ENCODE measurements around the gene MAMLD1.

MAMLD1 gene

DNA sequence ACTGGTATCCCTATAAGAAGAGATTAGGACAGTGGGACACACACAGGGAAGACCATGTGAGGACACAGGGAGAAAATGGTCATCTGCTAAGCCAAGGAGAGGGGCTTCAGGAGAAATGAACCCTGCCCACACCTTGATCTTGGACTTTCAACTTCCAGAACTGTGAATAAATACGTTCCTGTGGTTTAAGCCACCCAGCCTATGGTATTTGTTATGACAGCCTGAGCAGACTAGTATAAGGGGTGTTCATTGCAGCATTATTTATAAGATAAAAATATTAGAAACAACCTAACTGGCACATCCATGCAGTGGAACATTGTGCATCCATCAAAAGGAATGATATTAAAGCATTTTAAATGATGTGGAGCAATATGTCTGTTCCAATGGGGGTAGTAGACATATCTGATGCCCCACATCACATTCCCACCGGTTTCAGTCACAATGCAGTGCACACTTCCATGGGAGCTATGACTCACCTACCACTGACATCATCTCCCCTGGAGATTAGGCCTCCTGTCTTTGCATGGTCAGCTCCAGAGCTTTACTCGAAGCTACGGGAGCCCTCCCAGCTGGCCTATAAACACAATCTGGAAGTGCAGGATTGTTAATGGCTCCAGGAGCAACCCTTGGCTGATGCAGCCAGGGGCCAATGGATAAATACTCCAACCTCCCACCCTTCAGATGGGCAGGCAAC lies 38.9 kb upstream of the MAMLD1 start (continued):
- TF ChIP-seq TSHZ2 (CRISPR knock-in tag; IDR thresholded peaks at IDR 0.05) (no peak), ZNF8 (CRISPR knock-in tag; IDR thresholded peaks at IDR 0.05) (no peak), ESRRG (CRISPR knock-in tag; IDR thresholded peaks at IDR 0.05) (no peak), OSR1 (CRISPR knock-in tag; IDR thresholded peaks at IDR 0.05) (no peak), CREB5 (CRISPR knock-in tag; IDR thresholded peaks at IDR 0.05; ENCODE audit: low read depth) (no peak), PPARA (CRISPR knock-in tag; IDR thresholded peaks at IDR 0.05; ENCODE audit: borderline replicate concordance) (no peak), CSDC2 (CRISPR knock-in tag; IDR thresholded peaks at IDR 0.05) (no peak), ZNF565 (CRISPR knock-in tag; conservative IDR thresholded peaks at IDR 0.05; ENCODE audit: low read depth) (no peak), GLIS3 (CRISPR knock-in tag; IDR thresholded peaks at IDR 0.05) (no peak), RARB (CRISPR knock-in tag; IDR thresholded peaks at IDR 0.05) (no peak)

GRCh38 chrX:150324919-150325318 lies 38.2 kb upstream of the MAMLD1 start:
- TF ChIP-seq BACH2 (CRISPR knock-in tag; IDR thresholded peaks at IDR 0.05; ENCODE audit: borderline replicate concordance) (no peak), CREB5 (CRISPR knock-in tag; IDR thresholded peaks at IDR 0.05; ENCODE audit: low read depth) (no peak), ZFP3 (CRISPR knock-in tag; IDR thresholded peaks at IDR 0.05) (no peak), GLIS3 (CRISPR knock-in tag; IDR thresholded peaks at IDR 0.05) (no peak), ESRRG (CRISPR knock-in tag; IDR thresholded peaks at IDR 0.05) (no peak), OSR1 (CRISPR knock-in tag; IDR thresholded peaks at IDR 0.05) (no peak), ZNF70 (CRISPR knock-in tag; IDR thresholded peaks at IDR 0.05) (no peak), TCF4 (CRISPR knock-in tag; IDR thresholded peaks at IDR 0.05; ENCODE audit: borderline replicate concordance) (no peak)
- TF ChIP-seq, protein P1, sequence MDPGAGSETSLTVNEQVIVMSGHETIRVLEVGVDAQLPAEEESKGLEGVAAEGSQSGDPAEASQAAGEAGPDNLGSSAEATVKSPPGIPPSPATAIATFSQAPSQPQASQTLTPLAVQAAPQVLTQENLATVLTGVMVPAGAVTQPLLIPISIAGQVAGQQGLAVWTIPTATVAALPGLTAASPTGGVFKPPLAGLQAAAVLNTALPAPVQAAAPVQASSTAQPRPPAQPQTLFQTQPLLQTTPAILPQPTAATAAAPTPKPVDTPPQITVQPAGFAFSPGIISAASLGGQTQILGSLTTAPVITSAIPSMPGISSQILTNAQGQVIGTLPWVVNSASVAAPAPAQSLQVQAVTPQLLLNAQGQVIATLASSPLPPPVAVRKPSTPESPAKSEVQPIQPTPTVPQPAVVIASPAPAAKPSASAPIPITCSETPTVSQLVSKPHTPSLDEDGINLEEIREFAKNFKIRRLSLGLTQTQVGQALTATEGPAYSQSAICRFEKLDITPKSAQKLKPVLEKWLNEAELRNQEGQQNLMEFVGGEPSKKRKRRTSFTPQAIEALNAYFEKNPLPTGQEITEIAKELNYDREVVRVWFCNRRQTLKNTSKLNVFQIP (CRISPR knock-in tag; IDR thresholded peaks at IDR 0.05; ENCODE audit: borderline replicate concordance, low read depth), result no peak
- no peak for ATAC-seq

DNA sequence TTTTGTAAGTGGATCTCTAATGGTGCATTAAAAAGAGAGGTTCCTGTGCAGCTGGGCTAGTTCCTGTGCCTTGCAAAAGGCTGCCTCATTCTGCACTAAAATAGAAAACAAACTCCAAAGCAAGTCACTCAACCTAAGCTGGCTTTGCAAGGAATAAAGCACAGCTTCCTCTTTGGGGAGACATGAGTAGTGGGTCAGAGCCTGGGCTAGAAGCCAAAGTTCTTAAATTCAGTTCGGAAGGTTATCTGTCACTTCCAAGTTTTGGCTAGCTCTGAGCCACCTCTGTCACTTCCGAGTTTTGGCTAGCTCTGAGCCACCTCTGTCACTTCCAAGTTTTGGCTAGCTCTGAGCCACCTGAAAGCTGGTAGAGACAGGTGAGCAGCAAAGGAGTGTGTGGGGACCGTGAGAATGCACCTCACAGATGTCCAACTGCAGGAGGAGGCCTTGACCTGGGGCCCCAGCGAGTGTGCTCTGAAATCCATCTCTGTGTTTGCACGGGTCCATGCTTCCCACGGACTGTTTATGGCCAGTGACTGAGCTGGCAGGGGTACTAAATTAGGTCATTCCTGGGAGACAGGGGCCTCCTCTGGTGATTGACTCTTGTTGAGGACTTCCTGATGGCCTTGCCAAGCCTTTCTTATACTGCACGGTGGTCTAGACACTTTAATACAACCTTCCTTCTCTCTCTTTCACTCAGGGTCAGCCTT lies 36.4 kb upstream of the MAMLD1 start:
- ATAC-seq, result peak; percentile 18
- TF ChIP-seq ZNF8 (CRISPR knock-in tag; IDR thresholded peaks at IDR 0.05) (no peak), SNAI2 (CRISPR knock-in tag; IDR thresholded peaks at IDR 0.05) (no peak), ZFP3 (CRISPR knock-in tag; IDR thresholded peaks at IDR 0.05) (no peak), ESRRG (CRISPR knock-in tag; IDR thresholded peaks at IDR 0.05) (no peak), CSDC2 (CRISPR knock-in tag; IDR thresholded peaks at IDR 0.05) (no peak), RARB (CRISPR knock-in tag; IDR thresholded peaks at IDR 0.05) (no peak), ZNF565 (CRISPR knock-in tag; conservative IDR thresholded peaks at IDR 0.05; ENCODE audit: low read depth) (no peak), ZFP30 (CRISPR knock-in tag; IDR thresholded peaks at IDR 0.05) (no peak), GLIS3 (CRISPR knock-in tag; IDR thresholded peaks at IDR 0.05) (no peak), BACH2 (CRISPR knock-in tag; IDR thresholded peaks at IDR 0.05; ENCODE audit: borderline replicate concordance) (no peak), TCF4 (CRISPR knock-in tag; IDR thresholded peaks at IDR 0.05; ENCODE audit: borderline replicate concordance) (no peak)
- TF ChIP-seq, protein P2, sequence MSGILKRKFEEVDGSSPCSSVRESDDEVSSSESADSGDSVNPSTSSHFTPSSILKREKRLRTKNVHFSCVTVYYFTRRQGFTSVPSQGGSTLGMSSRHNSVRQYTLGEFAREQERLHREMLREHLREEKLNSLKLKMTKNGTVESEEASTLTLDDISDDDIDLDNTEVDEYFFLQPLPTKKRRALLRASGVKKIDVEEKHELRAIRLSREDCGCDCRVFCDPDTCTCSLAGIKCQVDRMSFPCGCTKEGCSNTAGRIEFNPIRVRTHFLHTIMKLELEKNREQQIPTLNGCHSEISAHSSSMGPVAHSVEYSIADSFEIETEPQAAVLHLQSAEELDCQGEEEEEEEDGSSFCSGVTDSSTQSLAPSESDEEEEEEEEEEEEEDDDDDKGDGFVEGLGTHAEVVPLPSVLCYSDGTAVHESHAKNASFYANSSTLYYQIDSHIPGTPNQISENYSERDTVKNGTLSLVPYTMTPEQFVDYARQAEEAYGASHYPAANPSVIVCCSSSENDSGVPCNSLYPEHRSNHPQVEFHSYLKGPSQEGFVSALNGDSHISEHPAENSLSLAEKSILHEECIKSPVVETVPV (CRISPR knock-in tag; IDR thresholded peaks at IDR 0.05), result no peak
